ENCODE data around the gene SLC35E3.
A peak's percentile ranks its signal among the peaks of the same experiment; 100 is the strongest.

SLC35E3 gene

DNA sequence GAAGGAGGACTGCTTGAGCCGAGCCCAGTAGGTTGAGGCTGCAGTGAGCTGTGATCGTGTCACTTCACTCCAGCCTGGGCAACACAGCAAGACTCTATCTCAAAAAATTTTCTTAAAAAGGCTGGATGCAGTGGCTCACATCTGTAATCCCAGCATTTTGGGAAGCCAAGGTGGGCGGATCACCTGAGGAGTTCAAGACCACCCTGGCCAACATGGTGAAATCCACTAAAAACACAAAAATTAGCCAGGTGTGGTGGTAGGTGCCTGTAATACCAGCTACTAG, 44.9 kb downstream of the SLC35E3 start:
- Histone ChIP-seq H3K27ac (ENCODE audit: low read depth, low read length, poor library complexity, severe bottlenecking) (peak overlapping the region; percentile 95), H3K9ac (ENCODE audit: low read length) (peak overlapping the region; percentile 12; the same call in 1 of the 2 replicates), H3F3A (ENCODE audit: insufficient read depth, low read length) (no peaks in the 10 kb centered on the region; the same call in 1 of the 2 replicates), H3K4me2 (ENCODE audit: low read length) (no peak overlapping the region), H3K27me3 (ENCODE audit: insufficient read depth, low read length) (no peaks in the 10 kb centered on the region), H3K4me3 (ENCODE audit: low read depth, low read length, poor library complexity, severe bottlenecking) (no peak overlapping the region), H3K36me3 (ENCODE audit: insufficient read depth, low read length) (no peaks in the 10 kb centered on the region), H3K4me1 (ENCODE audit: insufficient read depth, low read length, severe bottlenecking) (peaks cover 87% of the 10 kb centered on the region), H3K79me2 (ENCODE audit: insufficient read depth, low read length) (no peaks in the 10 kb centered on the region), H4K20me1 (ENCODE audit: insufficient read depth, low read length) (no peaks in the 10 kb centered on the region), H2AFZ (ENCODE audit: low read length) (no peak overlapping the region), H3K9me3 (ENCODE audit: low read length) (no peaks in the 10 kb centered on the region), H3K9me2 (ENCODE audit: low read depth, low read length) (no peaks in the 10 kb centered on the region)
- TF ChIP-seq, protein P1, sequence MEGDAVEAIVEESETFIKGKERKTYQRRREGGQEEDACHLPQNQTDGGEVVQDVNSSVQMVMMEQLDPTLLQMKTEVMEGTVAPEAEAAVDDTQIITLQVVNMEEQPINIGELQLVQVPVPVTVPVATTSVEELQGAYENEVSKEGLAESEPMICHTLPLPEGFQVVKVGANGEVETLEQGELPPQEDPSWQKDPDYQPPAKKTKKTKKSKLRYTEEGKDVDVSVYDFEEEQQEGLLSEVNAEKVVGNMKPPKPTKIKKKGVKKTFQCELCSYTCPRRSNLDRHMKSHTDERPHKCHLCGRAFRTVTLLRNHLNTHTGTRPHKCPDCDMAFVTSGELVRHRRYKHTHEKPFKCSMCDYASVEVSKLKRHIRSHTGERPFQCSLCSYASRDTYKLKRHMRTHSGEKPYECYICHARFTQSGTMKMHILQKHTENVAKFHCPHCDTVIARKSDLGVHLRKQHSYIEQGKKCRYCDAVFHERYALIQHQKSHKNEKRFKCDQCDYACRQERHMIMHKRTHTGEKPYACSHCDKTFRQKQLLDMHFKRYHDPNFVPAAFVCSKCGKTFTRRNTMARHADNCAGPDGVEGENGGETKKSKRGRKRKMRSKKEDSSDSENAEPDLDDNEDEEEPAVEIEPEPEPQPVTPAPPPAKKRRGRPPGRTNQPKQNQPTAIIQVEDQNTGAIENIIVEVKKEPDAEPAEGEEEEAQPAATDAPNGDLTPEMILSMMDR (IDR thresholded peaks at IDR 0.05; ENCODE audit: low read length), result no peak
- no peak for TF ChIP-seq EZH2 (IDR thresholded peaks at IDR 0.05; ENCODE audit: borderline replicate concordance, low read length)

DNA sequence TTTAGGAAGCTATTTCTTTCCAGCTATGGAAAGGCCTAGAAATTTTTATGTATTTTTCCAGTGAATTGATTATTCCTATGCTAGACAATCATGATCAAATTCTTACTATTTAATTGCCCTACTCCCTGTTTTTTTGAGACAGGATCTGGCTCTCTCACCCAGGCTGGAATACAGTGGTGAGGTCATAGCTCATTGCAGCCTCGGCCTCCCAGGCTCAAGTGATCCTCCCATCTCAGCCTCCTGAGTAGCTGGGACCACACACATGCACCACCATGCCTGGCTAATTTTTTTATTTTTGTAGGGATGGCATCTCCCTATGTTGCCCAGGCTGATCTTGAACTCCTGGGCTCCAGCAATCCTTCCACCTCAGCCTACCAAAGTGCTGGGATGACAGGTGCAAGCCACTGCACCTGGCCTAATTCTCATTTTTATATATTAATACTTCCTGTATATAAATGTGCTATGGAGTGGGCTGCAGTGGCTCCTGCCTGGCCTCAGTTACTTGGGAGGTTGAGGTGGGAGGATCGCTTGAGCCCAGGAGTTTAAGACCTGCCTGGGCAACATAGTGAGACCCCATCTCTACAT, 46.0 kb downstream of the SLC35E3 start:
- no peaks in the 10 kb centered on the region for H4K20me1 ChIP-seq (ENCODE audit: insufficient read depth, low read length)
- H3K9me3 ChIP-seq (ENCODE audit: low read length), result no peaks in the 10 kb centered on the region
- H2AFZ ChIP-seq (ENCODE audit: low read length), result no peak overlapping the region
- H3K4me3 ChIP-seq (ENCODE audit: low read depth, low read length, poor library complexity, severe bottlenecking), result no peak overlapping the region
- no peaks in the 10 kb centered on the region for H3K36me3 ChIP-seq (ENCODE audit: insufficient read depth, low read length)
- H3K9ac ChIP-seq (ENCODE audit: low read length), result no peak overlapping the region
- peak overlapping the region; percentile 89 for H3K27ac ChIP-seq (ENCODE audit: low read depth, low read length, poor library complexity, severe bottlenecking)
- TF ChIP-seq, protein P1 (IDR thresholded peaks at IDR 0.05; ENCODE audit: low read length), result no peak
- no peak for TF ChIP-seq EZH2 (IDR thresholded peaks at IDR 0.05; ENCODE audit: borderline replicate concordance, low read length)
- H3K27me3 ChIP-seq (ENCODE audit: insufficient read depth, low read length), result no peaks in the 10 kb centered on the region
- H3K79me2 ChIP-seq (ENCODE audit: insufficient read depth, low read length), result no peaks in the 10 kb centered on the region
- peaks cover 76% of the 10 kb centered on the region for H3K4me1 ChIP-seq (ENCODE audit: insufficient read depth, low read length, severe bottlenecking)
- H3K4me2 ChIP-seq (ENCODE audit: low read length), result no peak overlapping the region
- no peaks in the 10 kb centered on the region for H3K9me2 ChIP-seq (ENCODE audit: low read depth, low read length)
- no peaks in the 10 kb centered on the region; the same call in 1 of the 2 replicates for H3F3A ChIP-seq (ENCODE audit: insufficient read depth, low read length)

DNA sequence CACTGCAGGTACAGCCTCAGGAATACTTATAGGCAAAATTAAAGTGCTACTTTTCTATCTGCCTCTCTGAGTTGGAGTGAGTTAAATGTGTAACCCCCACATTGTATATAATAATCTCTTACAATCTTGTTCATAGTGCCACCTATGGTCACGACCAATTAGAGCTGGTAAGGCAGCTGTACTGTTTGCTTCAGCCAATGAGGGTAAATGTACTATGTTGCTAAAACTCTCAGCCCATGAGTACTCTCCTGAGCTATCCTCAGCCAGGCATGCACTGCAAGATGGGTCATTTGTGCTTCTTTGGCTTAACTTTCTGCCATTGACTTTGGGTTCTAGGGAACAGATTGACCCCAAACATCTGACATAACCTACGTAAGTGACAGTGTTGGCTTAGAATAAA, 47.0 kb downstream of the SLC35E3 start:
- Histone ChIP-seq H2AFZ (ENCODE audit: low read length) (no peak overlapping the region), H3K4me2 (ENCODE audit: low read length) (peak overlapping the region; percentile 54), H3K27ac (ENCODE audit: low read depth, low read length, poor library complexity, severe bottlenecking) (peak overlapping the region; percentile 89), H3F3A (ENCODE audit: insufficient read depth, low read length) (no peaks in the 10 kb centered on the region), H3K27me3 (ENCODE audit: insufficient read depth, low read length) (no peaks in the 10 kb centered on the region), H3K9me2 (ENCODE audit: low read depth, low read length) (no peaks in the 10 kb centered on the region), H3K36me3 (ENCODE audit: insufficient read depth, low read length) (no peaks in the 10 kb centered on the region), H3K79me2 (ENCODE audit: insufficient read depth, low read length) (no peaks in the 10 kb centered on the region), H3K9ac (ENCODE audit: low read length) (peak overlapping the region; percentile 55), H4K20me1 (ENCODE audit: insufficient read depth, low read length) (no peaks in the 10 kb centered on the region), H3K9me3 (ENCODE audit: low read length) (no peaks in the 10 kb centered on the region), H3K4me1 (ENCODE audit: insufficient read depth, low read length, severe bottlenecking) (peaks cover 66% of the 10 kb centered on the region), H3K4me3 (ENCODE audit: low read depth, low read length, poor library complexity, severe bottlenecking) (peak overlapping the region; percentile 39)
- TF ChIP-seq, protein P1 (IDR thresholded peaks at IDR 0.05; ENCODE audit: low read length), result no peak
- no peak for TF ChIP-seq EZH2 (IDR thresholded peaks at IDR 0.05; ENCODE audit: borderline replicate concordance, low read length)

Measured in OCI-LY1 (cell line).